Measurements from ENCODE around the gene PIF1. TPM values are rescaled to one million over a fixed set of nuclear protein-coding genes. Genes with fewer than 3 reads are reported as not detected.

The PIF1 gene
- polyA plus RNA-seq, 3 donors = 0.13 to 0.43 TPM; not detected in 1

- H3K4me1 Mint-ChIP-seq = peaks cover 45% of the 10 kb centered on the region
- Histone ChIP-seq H3K9me3 (replicated peaks in 1 of 2; ENCODE audit: control insufficient read depth in 1 of 2, insufficient read depth in 1 of 2, low read length in 2 of 2) (no peaks in the 10 kb centered on the region), H3K9ac (ENCODE audit: insufficient read depth, low read length, poor library complexity, severe bottlenecking) (no peak overlapping the region), H4K20me1 (ENCODE audit: insufficient read depth, low read length) (no peaks in the 10 kb centered on the region), H3K4me2 (replicated peaks; ENCODE audit: extremely low read depth, low read length, poor library complexity, severe bottlenecking) (no peak overlapping the region), H3K4me1 (ENCODE audit: control insufficient read depth in 1 of 2, insufficient read depth in 2 of 2, low read length in 2 of 2) (peaks cover 33 to 44% of the 10 kb centered on the region in 2 donors), H3K4me3 (replicated peaks in 1 of 3; ENCODE audit: low read depth in 2 of 3, low read length in 3 of 3) (no peak overlapping the region), H3K27ac (ENCODE audit: low read depth in 1 of 2, low read length in 2 of 2) (no peak overlapping the region), H2AFZ (ENCODE audit: insufficient read depth, low read depth, low read length, poor library complexity, severe bottlenecking) (no peak overlapping the region), H3K27me3 (ENCODE audit: control insufficient read depth in 2 of 2, insufficient read depth in 2 of 2, low read length in 2 of 2) (no peaks in the 10 kb centered on the region), H3K36me3 (replicated peaks in 1 of 2; ENCODE audit: control insufficient read depth in 1 of 2, insufficient read depth in 2 of 2, low read length in 2 of 2) (no peaks in the 10 kb centered on the region), H3K79me2 (ENCODE audit: insufficient read depth, low read length) (no peaks in the 10 kb centered on the region)
- no peaks in the 10 kb centered on the region for H3K36me3 Mint-ChIP-seq
- WGBS (ENCODE audit: insufficient coverage) = 100% methylated on average over 1 of the region's 4 CpGs
- intact Hi-C loops (cut with micrococcal nuclease) = no loop called here
- no peak overlapping the region for H3K27ac Mint-ChIP-seq
- no peak for TF ChIP-seq CTCF (IDR thresholded peaks at IDR 0.05)
- H3K4me3 Mint-ChIP-seq = no peak overlapping the region
- peaks cover 1 to 3% (median 1%) of the 10 kb centered on the region in 3 donors for H3K27me3 Mint-ChIP-seq (ENCODE audit: low read depth in 3 of 3)
- no peak for DNase-seq
- no peaks in the 10 kb centered on the region for H3K9me3 Mint-ChIP-seq
These were observed 8.2 kb upstream of the PIF1 start for GRCh38 chr15:64833690-64834089.

GRCh38 chr15:64828985-64829384, 3.5 kb upstream of the PIF1 start:
- no peak for DNase-seq
- Mint-ChIP-seq H3K4me1 (peaks cover 32% of the 10 kb centered on the region), H3K27ac (no peak overlapping the region), H3K4me3 (no peak overlapping the region), H3K36me3 (peaks cover 0 to 2% of the 10 kb centered on the region in 2 donors), H3K27me3 (ENCODE audit: low read depth in 3 of 3) (peaks cover 8 to 10% (median 9%) of the 10 kb centered on the region in 3 donors), H3K9me3 (peaks cover 0 to 1% (median 0%) of the 10 kb centered on the region in 7 donors)
- H2AFZ ChIP-seq (ENCODE audit: insufficient read depth, low read depth, low read length, poor library complexity, severe bottlenecking) = no peak overlapping the region
- H3K9me3 ChIP-seq (replicated peaks in 1 of 2; ENCODE audit: control insufficient read depth in 1 of 2, insufficient read depth in 1 of 2, low read length in 2 of 2) = no peaks in the 10 kb centered on the region
- peaks cover 6% of the 10 kb centered on the region for H4K20me1 ChIP-seq (ENCODE audit: insufficient read depth, low read length)
- no peak for TF ChIP-seq CTCF (IDR thresholded peaks at IDR 0.05)
- no peak overlapping the region for H3K4me3 ChIP-seq (replicated peaks in 1 of 3; ENCODE audit: low read depth in 2 of 3, low read length in 3 of 3)
- no peaks in the 10 kb centered on the region for H3K36me3 ChIP-seq (replicated peaks in 1 of 2; ENCODE audit: control insufficient read depth in 1 of 2, insufficient read depth in 2 of 2, low read length in 2 of 2)
- H3K4me1 ChIP-seq (ENCODE audit: control insufficient read depth in 1 of 2, insufficient read depth in 2 of 2, low read length in 2 of 2) = peaks cover 23 to 29% of the 10 kb centered on the region in 2 donors
- no peak overlapping the region for H3K27ac ChIP-seq (ENCODE audit: low read depth in 1 of 2, low read length in 2 of 2)
- H3K79me2 ChIP-seq (ENCODE audit: insufficient read depth, low read length) = no peaks in the 10 kb centered on the region
- H3K4me2 ChIP-seq (replicated peaks; ENCODE audit: extremely low read depth, low read length, poor library complexity, severe bottlenecking) = no peak overlapping the region
- no peak overlapping the region for H3K9ac ChIP-seq (ENCODE audit: insufficient read depth, low read length, poor library complexity, severe bottlenecking)
- intact Hi-C loops (cut with micrococcal nuclease) = loop anchor here (10.0 kb wide), 2 partner anchors 124 to 134 kb away; no protein-coding TSS in a partner anchor
- H3K27me3 ChIP-seq (ENCODE audit: control insufficient read depth in 2 of 2, insufficient read depth in 2 of 2, low read length in 2 of 2) = peaks cover 4 to 10% of the 10 kb centered on the region in 2 donors
- no CpG with 5 or more reads among the region's 5 CpGs for WGBS (ENCODE audit: insufficient coverage)

All from CD14-positive monocyte (primary cell).